Vagina (tissue), 2 donors: ENCODE results near the gene TCOF1.

Experiments used
- POLR2A ChIP-seq, 2 donors: fragments of 450-650 bp; IDR thresholded peaks; one replicate each; pipeline ENCODE4 v1.6.1; 2017; ENCODE audit warnings: antibody characterized with exemption in 2 of 2, mild to moderate bottlenecking in 2 of 2, moderate library complexity in 2 of 2
- POLR2AphosphoS5 ChIP-seq, 2 donors: sonication (generic); formaldehyde crosslinking; IDR thresholded peaks; one replicate each; pipeline ENCODE4 v1.9.0; 2017; ENCODE audit warnings: antibody characterized with exemption in 2 of 2, mild to moderate bottlenecking in 2 of 2, low read depth in 1 of 2; ENCODE audit not compliant: insufficient read depth in 1 of 2
- TF ChIP-seq, protein P1 (sequence below), 3 experiments: fragments of 450-650 bp in 2 of 3; fragments of 200-600 bp in 1 of 3; sonication (generic) in 1 of 3; IDR thresholded peaks; one replicate each; pipeline ENCODE4 v1.5.1; 2017 to 2019; ENCODE audit warnings: antibody characterized with exemption in 3 of 3, mild to moderate bottlenecking in 2 of 3, moderate library complexity in 2 of 3

- TF ChIP-seq, protein P1, sequence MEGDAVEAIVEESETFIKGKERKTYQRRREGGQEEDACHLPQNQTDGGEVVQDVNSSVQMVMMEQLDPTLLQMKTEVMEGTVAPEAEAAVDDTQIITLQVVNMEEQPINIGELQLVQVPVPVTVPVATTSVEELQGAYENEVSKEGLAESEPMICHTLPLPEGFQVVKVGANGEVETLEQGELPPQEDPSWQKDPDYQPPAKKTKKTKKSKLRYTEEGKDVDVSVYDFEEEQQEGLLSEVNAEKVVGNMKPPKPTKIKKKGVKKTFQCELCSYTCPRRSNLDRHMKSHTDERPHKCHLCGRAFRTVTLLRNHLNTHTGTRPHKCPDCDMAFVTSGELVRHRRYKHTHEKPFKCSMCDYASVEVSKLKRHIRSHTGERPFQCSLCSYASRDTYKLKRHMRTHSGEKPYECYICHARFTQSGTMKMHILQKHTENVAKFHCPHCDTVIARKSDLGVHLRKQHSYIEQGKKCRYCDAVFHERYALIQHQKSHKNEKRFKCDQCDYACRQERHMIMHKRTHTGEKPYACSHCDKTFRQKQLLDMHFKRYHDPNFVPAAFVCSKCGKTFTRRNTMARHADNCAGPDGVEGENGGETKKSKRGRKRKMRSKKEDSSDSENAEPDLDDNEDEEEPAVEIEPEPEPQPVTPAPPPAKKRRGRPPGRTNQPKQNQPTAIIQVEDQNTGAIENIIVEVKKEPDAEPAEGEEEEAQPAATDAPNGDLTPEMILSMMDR (IDR thresholded peaks at IDR 0.05): no peak
- no peak for TF ChIP-seq POLR2A (IDR thresholded peaks at IDR 0.05)
- TF ChIP-seq POLR2AphosphoS5 (IDR thresholded peaks at IDR 0.05; ENCODE audit: insufficient read depth in 1 of 2, low read depth in 1 of 2): no peak
Measured at GRCh38 chr5:150333400-150333799, 24.1 kb upstream of the TCOF1 start.
